Measurements from ENCODE around the gene LIN7C.
"Not testable (repeated sequence)": the region's sequence is repeated elsewhere in the genome, so short reads cannot be mapped to it uniquely, and the experiment has no call there.

Gene LIN7C

GRCh38 chr11:27520226-27520625 lies 13.7 kb upstream of the LIN7C start:
- no peaks in the 10 kb centered on the region for H3K4me1 Mint-ChIP-seq
- no peak overlapping the region for H3K27ac Mint-ChIP-seq
- H3K36me3 Mint-ChIP-seq: no peaks in the 10 kb centered on the region
- ATAC-seq: no peak
- H3K9me3 Mint-ChIP-seq: peaks cover 3% of the 10 kb centered on the region
- H3K27me3 Mint-ChIP-seq: no peaks in the 10 kb centered on the region
- H3K4me3 Mint-ChIP-seq: no peak overlapping the region

GRCh38 chr11:27518518-27518917 lies 11.9 kb upstream of the LIN7C start:
- ATAC-seq: no peak
- no peak overlapping the region for H3K27ac Mint-ChIP-seq

DNA sequence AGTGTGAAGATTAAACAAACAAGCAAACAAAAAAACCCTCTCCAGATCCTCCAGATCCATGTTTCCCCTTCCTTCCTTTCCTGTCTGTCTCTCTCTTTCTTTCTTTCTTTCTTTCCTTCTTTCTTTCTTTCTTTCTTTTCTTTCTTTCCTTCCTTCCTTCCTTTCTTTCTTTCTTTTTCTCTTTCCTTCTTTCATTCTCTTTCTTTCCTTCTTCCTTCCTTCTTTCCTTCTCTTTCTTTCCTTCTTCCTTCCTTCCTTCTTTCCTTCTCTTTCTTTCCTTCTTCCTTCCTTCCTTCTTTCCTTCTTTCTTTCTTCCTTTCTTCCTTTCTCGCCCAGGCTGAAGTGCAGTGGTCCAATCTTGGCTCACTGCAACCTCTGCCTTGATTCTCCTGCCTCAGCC lies 10.9 kb upstream of the LIN7C start:
- not testable (repeated sequence) for H3K4me3 Mint-ChIP-seq, H3K4me1 Mint-ChIP-seq, ATAC-seq, H3K27ac Mint-ChIP-seq, H3K27me3 Mint-ChIP-seq, H3K9me3 Mint-ChIP-seq, H3K36me3 Mint-ChIP-seq

More at GRCh38 chr11:27518518-27518917, 11.9 kb upstream of the LIN7C start:
- no peak overlapping the region for H3K4me3 Mint-ChIP-seq
- no peaks in the 10 kb centered on the region for H3K4me1 Mint-ChIP-seq
- no peaks in the 10 kb centered on the region for H3K27me3 Mint-ChIP-seq
- peaks cover 4% of the 10 kb centered on the region for H3K9me3 Mint-ChIP-seq
- H3K36me3 Mint-ChIP-seq: no peaks in the 10 kb centered on the region

DNA sequence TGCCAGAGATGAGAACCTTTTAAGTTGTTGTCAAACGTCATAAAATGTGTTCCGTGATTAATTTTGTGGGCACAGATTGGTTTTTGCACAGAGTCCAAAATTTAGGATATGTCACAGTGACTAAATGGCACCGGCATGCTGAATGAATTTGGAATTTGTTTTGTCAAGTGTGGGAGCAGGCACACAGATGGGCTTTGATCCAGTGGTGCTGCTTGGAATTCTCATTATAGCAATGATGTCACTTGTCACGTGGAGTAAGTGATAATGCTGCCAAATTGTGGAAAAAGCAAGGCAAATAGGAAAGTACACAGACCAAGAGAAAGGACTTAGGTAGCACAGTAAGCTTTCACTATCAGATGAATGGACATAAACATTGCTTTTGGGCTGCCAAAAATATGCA lies 8.0 kb upstream of the LIN7C start:
- Mint-ChIP-seq H3K4me3 (no peak overlapping the region), H3K27ac (no peak overlapping the region), H3K27me3 (no peaks in the 10 kb centered on the region), H3K36me3 (peaks cover 5% of the 10 kb centered on the region), H3K4me1 (no peaks in the 10 kb centered on the region), H3K9me3 (peaks cover 4% of the 10 kb centered on the region)
- no peak for ATAC-seq

GRCh38 chr11:27514076-27514475 lies 7.5 kb upstream of the LIN7C start:
- peaks cover 9% of the 10 kb centered on the region for H3K36me3 Mint-ChIP-seq
- no peaks in the 10 kb centered on the region for H3K27me3 Mint-ChIP-seq
- H3K4me3 Mint-ChIP-seq: no peak overlapping the region
- no peak for ATAC-seq
- H3K4me1 Mint-ChIP-seq: no peaks in the 10 kb centered on the region
- H3K27ac Mint-ChIP-seq: no peak overlapping the region
- peaks cover 4% of the 10 kb centered on the region for H3K9me3 Mint-ChIP-seq

DNA sequence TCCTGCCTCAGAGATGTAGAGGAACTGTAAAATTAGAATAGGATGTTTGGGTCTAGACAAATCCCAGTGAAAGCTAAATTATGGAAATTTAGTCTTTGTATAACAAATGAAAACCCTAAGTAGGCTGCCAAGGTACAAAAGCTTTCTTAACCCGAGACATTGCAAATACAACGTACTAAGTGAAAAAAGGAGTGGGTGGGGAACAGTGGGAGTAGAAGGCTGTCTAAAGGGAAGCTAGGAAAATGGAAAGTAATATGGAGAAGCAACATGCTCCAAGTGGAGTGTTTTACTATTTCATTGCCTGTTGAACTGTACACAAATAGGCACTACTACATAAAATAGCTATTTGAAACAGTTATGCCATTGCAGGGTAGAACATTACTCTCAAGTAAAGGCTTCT lies 6.8 kb upstream of the LIN7C start:
- no peak overlapping the region for H3K4me3 Mint-ChIP-seq

DNA sequence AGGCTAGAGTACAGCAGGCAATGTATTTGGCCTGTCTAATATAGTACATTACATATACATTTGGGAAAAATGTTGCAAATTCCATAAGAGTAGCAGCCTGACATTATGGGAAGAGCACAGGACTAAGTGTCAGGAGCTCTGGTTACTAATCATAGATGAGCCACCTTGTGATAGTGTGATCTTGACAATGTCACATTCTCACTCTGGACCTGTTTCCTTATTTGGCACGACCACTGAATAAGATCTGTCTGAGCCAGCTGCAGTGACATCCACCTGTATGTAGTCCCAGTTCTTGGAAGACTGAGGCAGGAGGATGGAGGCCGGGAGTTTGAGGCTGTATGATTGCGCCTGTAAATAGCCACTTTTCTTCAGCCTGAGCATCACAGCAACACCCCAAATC lies 5.7 kb upstream of the LIN7C start:
- H3K27me3 Mint-ChIP-seq: no peaks in the 10 kb centered on the region
- no peak for ATAC-seq
- H3K36me3 Mint-ChIP-seq: peaks cover 11% of the 10 kb centered on the region
- H3K9me3 Mint-ChIP-seq: peaks cover 4% of the 10 kb centered on the region
- no peak overlapping the region for H3K4me3 Mint-ChIP-seq
- no peak overlapping the region for H3K27ac Mint-ChIP-seq
- H3K4me1 Mint-ChIP-seq: peaks cover 13% of the 10 kb centered on the region

More for the DNA sequence above, 6.8 kb upstream of the LIN7C start:
- Mint-ChIP-seq H3K27me3 (no peaks in the 10 kb centered on the region), H3K4me1 (peaks cover 2% of the 10 kb centered on the region), H3K27ac (no peak overlapping the region), H3K36me3 (peaks cover 11% of the 10 kb centered on the region), H3K9me3 (peaks cover 4% of the 10 kb centered on the region)
- no peak for ATAC-seq

DNA sequence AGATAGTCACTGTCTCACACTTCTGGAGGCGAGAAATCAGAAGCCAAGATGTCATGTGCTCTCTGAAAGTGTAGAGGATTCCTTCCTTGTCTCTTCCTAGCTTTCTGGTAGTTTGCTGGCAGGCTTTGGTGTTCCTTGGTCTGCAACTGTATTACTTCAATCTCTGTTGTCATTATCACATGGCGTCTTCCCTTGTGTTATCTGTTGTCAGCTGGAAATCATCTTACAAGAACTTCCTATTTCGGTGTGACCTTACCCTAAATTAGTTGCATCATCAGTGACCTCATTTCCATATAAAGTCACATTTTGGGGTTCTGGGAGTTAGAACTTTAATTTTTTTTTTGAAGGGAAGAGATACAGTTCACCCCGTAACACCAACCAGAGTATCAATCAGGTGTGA lies 3.3 kb upstream of the LIN7C start:
- Mint-ChIP-seq H3K4me1 (peaks cover 28% of the 10 kb centered on the region), H3K4me3 (no peak overlapping the region), H3K9me3 (no peaks in the 10 kb centered on the region), H3K27me3 (no peaks in the 10 kb centered on the region), H3K36me3 (peaks cover 11% of the 10 kb centered on the region), H3K27ac (no peak overlapping the region)
- no peak for ATAC-seq

- H3K4me1 Mint-ChIP-seq: peaks cover 34% of the 10 kb centered on the region
- no peaks in the 10 kb centered on the region for H3K9me3 Mint-ChIP-seq
- H3K36me3 Mint-ChIP-seq: peaks cover 11% of the 10 kb centered on the region
- H3K4me3 Mint-ChIP-seq: peak overlapping the region; percentile 100
- no peaks in the 10 kb centered on the region for H3K27me3 Mint-ChIP-seq
- no peak for ATAC-seq
- H3K27ac Mint-ChIP-seq: peak overlapping the region; percentile 96
These were observed 1.2 kb upstream of the LIN7C start for GRCh38 chr11:27507557-27508322.

GRCh38 chr11:27505781-27506180 lies 788 bp downstream of the LIN7C start:
- Mint-ChIP-seq H3K4me3 (peak overlapping the region; percentile 100), H3K4me1 (peaks cover 40% of the 10 kb centered on the region), H3K36me3 (peaks cover 17% of the 10 kb centered on the region), H3K9me3 (no peaks in the 10 kb centered on the region), H3K27ac (peak overlapping the region; percentile 96), H3K27me3 (no peaks in the 10 kb centered on the region)
- no peak for ATAC-seq

DNA sequence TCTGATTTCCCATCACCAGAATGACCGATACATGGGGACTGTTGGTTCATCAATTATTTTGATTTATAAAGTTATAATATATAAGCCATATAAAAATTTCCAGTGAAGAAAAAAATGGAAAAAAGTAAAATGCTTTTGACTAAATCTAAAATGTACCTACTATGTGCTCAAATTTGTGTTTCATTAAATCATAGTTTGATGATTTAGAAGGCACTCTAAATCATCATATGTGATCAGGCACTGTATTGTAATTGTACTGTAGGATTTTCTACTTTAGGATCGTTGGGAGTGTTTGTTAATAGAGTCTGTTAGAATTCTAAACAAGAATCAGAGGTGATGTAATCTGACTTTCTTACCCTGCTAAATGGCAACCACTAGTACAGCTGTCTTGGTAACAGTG lies 2.4 kb downstream of the LIN7C start:
- Mint-ChIP-seq H3K27ac (no peak overlapping the region), H3K4me1 (peaks cover 40% of the 10 kb centered on the region), H3K4me3 (no peak overlapping the region)

DNA sequence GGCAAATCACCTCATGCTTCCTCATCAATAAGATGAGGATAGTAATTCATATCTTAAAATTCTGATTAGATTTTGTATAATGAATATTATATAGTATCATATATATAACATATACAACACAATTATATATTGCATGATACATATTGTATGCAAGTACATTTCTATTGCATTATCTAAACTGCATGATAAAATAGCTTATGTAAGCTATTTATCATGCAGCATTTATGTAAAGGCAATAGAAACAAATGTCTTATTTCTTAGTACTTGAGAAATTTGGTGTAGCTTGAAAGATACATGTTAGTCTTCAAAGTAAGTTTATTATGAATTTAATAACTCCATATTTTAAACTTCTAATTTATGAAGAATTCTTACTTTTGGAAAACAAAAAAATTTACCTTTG lies 5.5 kb downstream of the LIN7C start:
- Mint-ChIP-seq H3K27me3 (no peaks in the 10 kb centered on the region), H3K4me3 (no peak overlapping the region), H3K9me3 (no peaks in the 10 kb centered on the region), H3K4me1 (peaks cover 23% of the 10 kb centered on the region), H3K36me3 (peaks cover 15% of the 10 kb centered on the region), H3K27ac (no peak overlapping the region)
- no peak for ATAC-seq

More for the DNA sequence above, 2.4 kb downstream of the LIN7C start:
- H3K27me3 Mint-ChIP-seq: no peaks in the 10 kb centered on the region
- ATAC-seq: no peak
- peaks cover 10% of the 10 kb centered on the region for H3K36me3 Mint-ChIP-seq
- H3K9me3 Mint-ChIP-seq: no peaks in the 10 kb centered on the region

DNA sequence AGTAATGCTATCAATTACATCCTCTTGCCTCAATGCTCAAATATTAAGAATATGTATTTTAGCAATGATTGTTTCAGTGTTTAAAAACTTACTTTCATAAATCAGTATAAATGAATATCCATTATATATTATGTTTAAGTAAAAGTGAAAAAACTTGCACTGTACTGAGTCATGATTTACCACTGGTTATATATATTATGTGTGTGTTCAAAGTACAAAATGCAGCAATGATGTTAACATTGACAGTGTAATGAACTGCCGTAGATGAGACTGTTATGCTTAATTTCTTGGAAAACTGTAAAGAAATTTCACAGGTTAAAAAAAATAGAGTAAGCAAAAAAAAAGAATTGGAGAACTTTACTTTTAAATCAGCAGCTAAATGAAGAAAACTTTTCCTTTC lies 8.7 kb downstream of the LIN7C start:
- H3K27me3 Mint-ChIP-seq: no peaks in the 10 kb centered on the region
- H3K36me3 Mint-ChIP-seq: peaks cover 21% of the 10 kb centered on the region
- no peaks in the 10 kb centered on the region for H3K9me3 Mint-ChIP-seq
- peaks cover 6% of the 10 kb centered on the region for H3K4me1 Mint-ChIP-seq
- no peak overlapping the region for H3K27ac Mint-ChIP-seq
- H3K4me3 Mint-ChIP-seq: no peak overlapping the region
- ATAC-seq: no peak

GRCh38 chr11:27497284-27497866 lies 9.2 kb downstream of the LIN7C start:
- H3K27me3 Mint-ChIP-seq: no peaks in the 10 kb centered on the region
- ATAC-seq: no peak

DNA sequence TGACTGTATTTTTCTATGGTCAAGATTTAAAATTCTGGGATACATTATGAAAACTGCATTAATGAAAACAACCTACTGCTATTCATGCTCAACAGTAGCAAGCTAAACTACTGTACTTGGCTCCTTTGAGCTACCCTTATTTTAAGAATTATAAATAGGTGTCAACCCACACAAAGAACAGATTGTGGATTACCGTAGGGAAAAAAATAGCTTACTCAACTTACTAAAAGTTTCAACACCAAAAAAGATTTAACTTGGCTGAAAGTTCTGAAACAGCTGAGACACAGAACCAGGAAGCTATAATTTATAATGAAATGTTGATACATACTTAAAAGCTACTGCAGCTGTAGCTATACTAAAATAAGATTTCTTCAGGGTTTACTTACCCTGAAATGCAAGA lies 10.1 kb downstream of the LIN7C start:
- H3K4me1 Mint-ChIP-seq: peaks cover under 1% of the 10 kb centered on the region
- no peak overlapping the region for H3K4me3 Mint-ChIP-seq
- ATAC-seq: no peak
- no peak overlapping the region for H3K27ac Mint-ChIP-seq
- H3K9me3 Mint-ChIP-seq: no peaks in the 10 kb centered on the region
- no peaks in the 10 kb centered on the region for H3K27me3 Mint-ChIP-seq
- H3K36me3 Mint-ChIP-seq: peaks cover 20% of the 10 kb centered on the region

More at GRCh38 chr11:27497284-27497866, 9.2 kb downstream of the LIN7C start:
- Mint-ChIP-seq H3K4me1 (peaks cover 6% of the 10 kb centered on the region), H3K4me3 (no peak overlapping the region), H3K36me3 (peaks cover 21% of the 10 kb centered on the region), H3K9me3 (no peaks in the 10 kb centered on the region), H3K27ac (no peak overlapping the region)

DNA sequence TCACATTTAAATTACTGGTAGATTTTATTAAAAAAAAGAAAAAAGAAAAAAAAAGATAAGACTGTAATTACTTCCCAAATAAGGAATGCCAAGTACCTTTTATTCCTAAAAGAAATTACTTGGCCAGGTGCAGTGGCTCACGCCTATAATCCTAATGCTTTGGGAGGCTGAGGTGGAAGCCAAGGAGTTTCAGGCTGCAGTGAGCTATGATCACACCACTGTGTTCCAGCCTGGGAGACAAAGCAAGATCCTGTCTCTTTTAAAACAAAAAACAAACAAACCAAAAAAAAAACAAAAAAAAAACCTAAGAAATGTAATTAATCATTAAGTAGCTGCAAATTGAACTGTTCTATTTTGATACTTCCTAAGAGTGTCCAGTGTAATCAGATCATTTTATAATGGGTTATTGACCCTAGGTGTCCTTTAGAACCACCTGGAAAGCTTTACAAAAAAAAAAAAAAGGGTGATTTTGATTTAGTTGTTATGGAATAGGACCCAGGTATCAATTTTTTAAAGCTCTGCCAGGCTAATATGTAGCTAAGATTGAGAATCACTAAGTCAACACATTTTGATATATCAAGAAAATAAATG lies 10.8 kb downstream of the LIN7C start:
- no peak for ATAC-seq
- no peak overlapping the region for H3K27ac Mint-ChIP-seq
- no peaks in the 10 kb centered on the region for H3K27me3 Mint-ChIP-seq
- H3K36me3 Mint-ChIP-seq: peaks cover 26% of the 10 kb centered on the region
- no peaks in the 10 kb centered on the region for H3K9me3 Mint-ChIP-seq
- no peaks in the 10 kb centered on the region for H3K4me1 Mint-ChIP-seq
- no peak overlapping the region for H3K4me3 Mint-ChIP-seq
